Nephron (organoid): ENCODE measurements around the gene LAMC2.

Source experiments
- H3K27ac Mint-ChIP-seq, 3 experiments: 2 replicates each; pipeline ENCODE4 v1.8.0; 2020; ENCODE audit warnings: mixed read lengths in 3 of 3, mild to moderate bottlenecking in 2 of 3, moderate library complexity in 1 of 3
- H3K27me3 Mint-ChIP-seq: 2 replicates; pipeline ENCODE4 v1.8.0; 2021; ENCODE audit warnings: low read depth, mild to moderate bottlenecking, moderate library complexity, mixed read lengths
- H3K36me3 Mint-ChIP-seq: 2 replicates; pipeline ENCODE4 v1.8.0; 2020; ENCODE audit warnings: low read depth, mixed read lengths
- H3K4me1 Mint-ChIP-seq: 2 replicates; pipeline ENCODE4 v1.8.0; 2020; ENCODE audit warnings: mixed read lengths
- H3K4me3 Mint-ChIP-seq, 3 experiments: 2 replicates each; pipeline ENCODE4 v1.8.0; 2020; ENCODE audit warnings: mild to moderate bottlenecking in 3 of 3, mixed read lengths in 3 of 3, moderate library complexity in 2 of 3
- H3K9me3 Mint-ChIP-seq: 2 replicates; pipeline ENCODE4 v1.8.0; 2020; ENCODE audit warnings: mixed read lengths
- CTCF ChIP-seq, 3 experiments: fragments of 200-600 bp; sonication (generic); IDR thresholded peaks; one replicate each; pipeline ENCODE4 v1.5.0; 2021; ENCODE audit warnings: antibody characterized with exemption in 3 of 3; ENCODE audit not compliant: unreplicated experiment in 3 of 3

LAMC2 gene

DNA sequence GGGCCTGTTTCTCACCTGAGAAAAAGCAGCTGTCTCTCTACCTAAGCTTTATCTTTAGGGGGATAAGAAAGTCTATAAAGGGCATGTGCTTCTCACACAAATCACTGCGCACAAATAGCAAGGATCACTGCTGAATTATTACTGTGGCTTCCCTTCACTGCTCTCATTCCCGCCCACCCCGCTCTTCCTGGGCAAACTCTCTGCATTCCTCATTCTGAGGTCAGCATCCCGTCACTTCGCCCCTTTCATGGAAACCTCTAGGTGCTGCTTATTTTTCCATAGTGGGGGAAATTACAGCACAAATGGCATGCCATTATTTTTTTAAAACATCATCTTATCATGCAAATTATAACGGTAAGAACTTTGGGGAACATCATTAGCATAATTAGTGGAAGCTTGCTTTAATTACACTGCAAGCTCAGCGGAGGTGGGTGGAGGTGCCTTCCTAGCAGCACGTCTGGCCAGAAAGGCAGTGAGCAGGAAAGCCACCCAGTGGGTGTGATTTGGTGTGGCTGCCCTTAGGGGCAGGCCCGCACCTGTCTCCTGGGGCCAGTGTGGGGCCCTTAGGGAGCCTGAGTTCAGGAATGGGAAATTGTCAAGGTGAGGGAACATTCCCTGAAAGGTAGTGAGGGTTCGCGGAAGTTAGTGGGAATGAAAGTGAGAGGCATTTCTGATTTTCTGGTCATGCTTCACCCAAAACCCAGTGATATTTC lies 105.9 kb downstream of the LAMC2 start:
- TF ChIP-seq CTCF (IDR thresholded peaks at IDR 0.05; ENCODE audit: unreplicated experiment in 3 of 3), result no peak
- H3K4me3 Mint-ChIP-seq, result no peak overlapping the region
- H3K27me3 Mint-ChIP-seq, result no peaks in the 10 kb centered on the region
- no peaks in the 10 kb centered on the region for H3K9me3 Mint-ChIP-seq
- H3K36me3 Mint-ChIP-seq, result no peaks in the 10 kb centered on the region
- peaks cover 23% of the 10 kb centered on the region for H3K4me1 Mint-ChIP-seq
- H3K27ac Mint-ChIP-seq, result peak overlapping the region; percentile 38 to 89 (median 72)

DNA sequence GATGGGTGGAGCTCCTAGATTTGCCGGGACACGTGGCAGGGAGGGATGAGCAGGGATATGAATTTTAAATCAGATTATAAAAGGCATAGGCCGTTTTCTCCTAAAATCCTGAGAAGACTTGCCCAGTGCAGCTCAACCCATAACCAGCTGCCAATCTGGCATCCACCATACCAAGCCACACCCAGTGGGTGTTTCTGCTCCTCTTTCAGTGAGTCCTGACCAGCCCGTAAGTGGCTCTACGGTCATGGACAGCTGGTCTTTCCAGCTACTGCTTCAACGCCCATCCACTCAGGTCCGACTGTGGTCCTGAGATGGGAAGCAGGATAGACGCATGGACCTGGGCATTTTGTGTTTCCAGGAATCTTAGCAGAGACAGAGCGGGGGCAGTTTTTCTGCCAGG lies 107.2 kb downstream of the LAMC2 start:
- no peaks in the 10 kb centered on the region for H3K36me3 Mint-ChIP-seq
- no peak overlapping the region for H3K27ac Mint-ChIP-seq
- H3K4me1 Mint-ChIP-seq, result peaks cover 23% of the 10 kb centered on the region
- no peaks in the 10 kb centered on the region for H3K27me3 Mint-ChIP-seq
- no peak for TF ChIP-seq CTCF (IDR thresholded peaks at IDR 0.05; ENCODE audit: unreplicated experiment in 3 of 3)
- peaks cover 3% of the 10 kb centered on the region for H3K9me3 Mint-ChIP-seq
- no peak overlapping the region for H3K4me3 Mint-ChIP-seq

DNA sequence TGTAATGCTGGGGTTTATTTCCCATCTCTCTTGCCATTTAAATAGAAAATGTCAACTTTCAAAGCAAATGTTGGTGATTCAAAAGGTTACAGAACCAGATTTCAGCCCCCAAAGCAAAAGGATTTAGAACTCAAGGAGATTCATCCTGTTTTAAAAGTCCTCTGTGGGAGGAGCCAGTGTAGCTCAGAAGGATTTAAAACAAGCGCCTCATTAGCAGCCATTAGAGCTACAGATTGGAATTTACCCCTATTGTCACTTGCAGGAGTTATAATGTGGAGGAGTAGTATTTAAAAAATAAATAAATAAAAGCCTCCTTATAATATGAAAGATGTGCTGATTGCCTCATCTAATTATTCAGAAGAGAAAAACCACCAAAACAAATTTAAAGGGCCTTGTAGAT lies 107.8 kb downstream of the LAMC2 start:
- no peak for TF ChIP-seq CTCF (IDR thresholded peaks at IDR 0.05; ENCODE audit: unreplicated experiment in 3 of 3)
- Mint-ChIP-seq H3K36me3 (no peaks in the 10 kb centered on the region), H3K4me3 (no peak overlapping the region), H3K4me1 (peaks cover 23% of the 10 kb centered on the region), H3K27me3 (no peaks in the 10 kb centered on the region), H3K27ac (no peak overlapping the region), H3K9me3 (peaks cover 6% of the 10 kb centered on the region)
